Fibroblast of upper back skin (primary cell): ENCODE data around the gene PADI4.

Experiments
- DNase-seq: peaks from one replicate; pipeline ENCODE4 v3.0.0-alpha.2; 2013

The PADI4 gene, protein sequence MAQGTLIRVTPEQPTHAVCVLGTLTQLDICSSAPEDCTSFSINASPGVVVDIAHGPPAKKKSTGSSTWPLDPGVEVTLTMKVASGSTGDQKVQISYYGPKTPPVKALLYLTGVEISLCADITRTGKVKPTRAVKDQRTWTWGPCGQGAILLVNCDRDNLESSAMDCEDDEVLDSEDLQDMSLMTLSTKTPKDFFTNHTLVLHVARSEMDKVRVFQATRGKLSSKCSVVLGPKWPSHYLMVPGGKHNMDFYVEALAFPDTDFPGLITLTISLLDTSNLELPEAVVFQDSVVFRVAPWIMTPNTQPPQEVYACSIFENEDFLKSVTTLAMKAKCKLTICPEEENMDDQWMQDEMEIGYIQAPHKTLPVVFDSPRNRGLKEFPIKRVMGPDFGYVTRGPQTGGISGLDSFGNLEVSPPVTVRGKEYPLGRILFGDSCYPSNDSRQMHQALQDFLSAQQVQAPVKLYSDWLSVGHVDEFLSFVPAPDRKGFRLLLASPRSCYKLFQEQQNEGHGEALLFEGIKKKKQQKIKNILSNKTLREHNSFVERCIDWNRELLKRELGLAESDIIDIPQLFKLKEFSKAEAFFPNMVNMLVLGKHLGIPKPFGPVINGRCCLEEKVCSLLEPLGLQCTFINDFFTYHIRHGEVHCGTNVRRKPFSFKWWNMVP

DNA sequence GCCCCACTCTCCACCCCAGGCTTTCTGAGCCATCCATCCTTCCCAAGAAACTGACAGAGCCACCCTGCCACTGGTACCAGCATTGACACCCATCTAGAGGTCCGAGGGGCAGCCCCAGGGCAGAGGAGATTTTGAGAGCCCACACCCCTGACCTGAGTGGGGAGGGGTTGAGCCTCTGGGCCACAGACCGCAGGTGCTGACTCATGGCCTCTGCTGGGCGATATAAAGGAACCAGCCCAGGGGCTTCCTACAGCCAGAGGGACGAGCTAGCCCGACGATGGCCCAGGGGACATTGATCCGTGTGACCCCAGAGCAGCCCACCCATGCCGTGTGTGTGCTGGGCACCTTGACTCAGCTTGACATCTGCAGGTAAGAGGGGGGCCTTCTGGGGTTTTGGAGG, at the start of gene PADI4:
TSS of gene PADI4 (plus strand) at position 252 of the 400 bp plus-strand sequence. CDS start at position 278, 26 bp downstream.
- DNase-seq: no peak

DNA sequence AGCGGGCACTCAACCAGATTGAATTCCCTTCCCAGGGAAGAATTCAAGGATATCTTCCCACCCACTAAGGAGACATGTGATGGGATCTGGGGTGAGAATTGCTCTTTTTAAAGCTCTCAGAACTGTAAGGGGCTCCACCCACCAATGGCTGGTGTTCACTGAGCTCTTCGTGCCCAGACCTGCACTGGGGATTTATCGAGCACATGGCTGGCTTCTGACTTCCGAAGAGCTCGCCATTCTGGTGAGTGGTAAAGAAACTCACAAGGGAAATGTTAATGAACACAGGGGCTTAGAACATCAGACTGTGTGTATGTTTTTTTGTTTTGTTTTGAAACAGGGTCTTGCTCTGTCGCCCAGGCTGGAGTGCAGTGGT, 49.3 kb upstream of the PADI4 start:
- no peak for DNase-seq

DNA sequence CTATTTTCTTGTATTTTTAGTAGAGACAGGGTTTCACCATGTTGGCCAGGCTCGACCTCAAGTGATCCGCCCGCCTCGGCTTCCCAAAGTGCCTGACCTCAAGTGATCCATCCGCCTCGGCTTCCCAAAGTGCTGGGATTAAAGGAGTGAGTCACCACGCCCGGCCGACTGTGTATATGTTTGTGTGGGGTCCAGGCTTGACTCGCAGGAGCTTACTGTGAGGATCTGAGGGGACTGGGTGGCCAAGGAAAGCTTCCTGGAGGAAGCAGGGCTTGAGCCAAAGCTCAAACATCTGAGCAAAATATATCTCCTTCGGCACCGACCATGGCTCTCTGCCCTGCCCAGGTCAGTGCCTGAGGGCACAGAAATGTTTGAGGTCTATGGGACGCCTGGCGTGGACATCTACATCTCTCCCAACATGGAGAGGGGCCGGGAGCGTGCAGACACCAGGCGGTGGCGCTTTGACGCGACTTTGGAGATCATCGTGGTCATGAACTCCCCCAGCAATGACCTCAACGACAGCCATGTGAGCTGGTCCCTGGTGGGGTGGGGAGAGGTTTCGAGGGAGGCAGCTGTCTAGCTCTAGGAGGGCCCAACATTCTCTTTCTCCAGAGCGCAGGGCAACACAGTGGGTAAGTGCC, 48.6 kb upstream of the PADI4 start:
- DNase-seq: peak; percentile 59

DNA sequence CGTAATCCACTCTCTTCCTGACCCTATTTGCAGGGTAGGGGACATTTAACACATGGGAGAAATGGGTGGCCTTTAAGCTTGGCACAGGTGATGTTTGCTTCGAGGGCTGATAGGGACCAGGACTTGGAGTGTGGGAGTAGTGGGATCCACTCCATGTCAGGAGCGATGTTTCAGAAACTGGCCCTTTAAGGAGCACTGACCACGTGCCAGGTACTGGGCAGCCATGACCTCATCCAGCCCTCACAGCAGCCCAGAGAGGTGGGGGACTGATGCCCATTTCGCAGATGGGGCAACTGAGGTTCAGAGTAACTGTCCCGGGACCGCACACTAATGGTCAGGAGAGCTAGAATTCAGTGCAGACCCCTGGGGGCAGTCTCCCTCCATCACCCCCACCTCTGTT, 47.7 kb upstream of the PADI4 start:
- DNase-seq: no peak

DNA sequence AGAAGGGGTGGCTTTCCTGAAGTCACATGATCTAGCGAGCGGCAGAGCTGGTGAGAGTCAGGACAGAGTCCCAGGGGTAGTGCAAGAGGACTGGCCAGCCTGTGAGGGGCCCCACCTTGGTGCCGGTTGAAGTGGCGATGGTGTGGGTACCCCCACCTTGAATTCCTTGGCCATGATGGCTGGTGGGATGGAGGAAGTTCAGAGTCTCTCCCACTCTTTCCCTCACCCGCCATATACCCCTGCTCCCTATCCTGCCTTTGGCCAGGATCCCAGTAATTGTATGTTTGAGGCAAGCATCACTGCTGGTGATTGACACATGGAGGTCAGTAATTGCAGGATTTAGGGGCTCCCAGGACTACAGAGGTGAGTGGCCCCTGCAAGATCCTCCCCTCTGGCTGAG, 47.3 kb upstream of the PADI4 start:
- no peak for DNase-seq

DNA sequence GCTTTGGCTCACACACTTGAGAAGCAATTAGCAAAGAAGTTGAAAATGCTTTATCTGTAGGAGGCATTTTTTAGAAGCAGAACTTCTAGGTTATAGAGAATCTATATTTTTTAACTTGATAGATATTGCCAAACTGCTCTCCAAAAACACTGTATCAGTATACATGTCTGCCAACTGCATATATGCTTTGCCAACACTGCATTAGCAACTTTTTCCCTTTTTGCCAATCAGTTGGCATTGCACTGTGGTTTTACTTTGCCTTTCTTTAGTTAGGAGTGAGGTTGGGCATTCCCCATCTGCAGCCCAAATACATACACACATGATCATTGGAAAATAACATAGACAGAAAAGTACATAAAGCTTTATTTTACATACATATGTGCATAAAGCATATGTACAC, 44.1 kb upstream of the PADI4 start:
- DNase-seq: no peak

DNA sequence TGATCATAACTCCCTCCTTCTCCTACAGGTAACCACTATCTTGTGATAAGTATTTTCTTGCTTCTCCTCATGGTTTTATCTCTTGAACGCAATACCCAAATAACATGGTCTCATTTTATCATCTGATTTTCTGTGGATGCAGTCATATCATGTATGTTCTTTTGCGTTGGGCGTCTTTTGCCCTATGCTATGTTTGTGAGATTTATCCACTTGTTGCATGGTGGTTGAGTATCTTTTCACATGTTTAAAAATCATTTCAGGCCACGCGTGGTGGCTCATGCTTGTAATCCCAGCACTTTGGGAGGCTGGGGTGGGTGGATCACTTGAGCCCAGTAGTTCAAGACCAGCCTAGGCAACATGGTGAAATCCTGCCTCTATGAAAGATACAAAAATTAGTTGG, 43.5 kb upstream of the PADI4 start:
- no peak for DNase-seq

DNA sequence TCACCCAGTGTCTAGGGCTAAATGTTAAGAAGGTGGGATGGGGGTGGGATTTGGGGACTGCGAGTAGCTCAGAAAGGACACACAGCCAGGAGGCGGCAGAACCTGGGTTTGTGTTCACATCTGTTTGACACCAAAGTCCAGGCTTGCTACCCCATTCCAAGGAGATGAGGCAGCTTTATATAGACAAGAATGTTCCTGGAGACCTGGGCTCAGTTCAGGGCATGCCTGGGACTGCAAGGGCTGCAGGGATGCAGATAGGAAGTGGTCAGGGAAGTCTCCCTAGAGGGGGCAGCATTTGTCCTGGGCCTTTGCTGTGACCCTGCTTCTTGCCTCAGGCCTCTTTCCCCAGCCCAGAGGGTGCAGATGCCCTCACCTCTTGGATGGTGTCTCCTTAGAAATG, 42.8 kb upstream of the PADI4 start:
- DNase-seq: peak; percentile 14

DNA sequence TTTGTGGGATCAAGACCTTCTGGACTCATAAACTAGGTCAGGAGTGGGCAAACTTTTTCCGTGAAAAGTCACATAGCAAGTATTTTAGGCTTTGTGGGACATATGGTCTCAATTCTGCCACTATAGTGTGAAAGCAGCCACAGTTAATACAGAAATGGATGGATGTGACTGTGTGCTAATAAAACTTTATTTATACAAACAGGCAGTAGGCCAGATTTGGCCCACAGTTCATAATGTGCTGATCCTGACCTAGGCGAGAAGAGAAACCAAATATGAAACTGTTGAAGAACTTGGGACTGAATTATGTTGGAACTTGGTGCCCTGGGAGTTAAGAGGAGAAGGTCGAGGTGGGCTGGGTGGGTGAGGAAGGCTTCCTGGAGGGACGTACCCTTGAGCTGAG, 42.0 kb upstream of the PADI4 start:
- no peak for DNase-seq

DNA sequence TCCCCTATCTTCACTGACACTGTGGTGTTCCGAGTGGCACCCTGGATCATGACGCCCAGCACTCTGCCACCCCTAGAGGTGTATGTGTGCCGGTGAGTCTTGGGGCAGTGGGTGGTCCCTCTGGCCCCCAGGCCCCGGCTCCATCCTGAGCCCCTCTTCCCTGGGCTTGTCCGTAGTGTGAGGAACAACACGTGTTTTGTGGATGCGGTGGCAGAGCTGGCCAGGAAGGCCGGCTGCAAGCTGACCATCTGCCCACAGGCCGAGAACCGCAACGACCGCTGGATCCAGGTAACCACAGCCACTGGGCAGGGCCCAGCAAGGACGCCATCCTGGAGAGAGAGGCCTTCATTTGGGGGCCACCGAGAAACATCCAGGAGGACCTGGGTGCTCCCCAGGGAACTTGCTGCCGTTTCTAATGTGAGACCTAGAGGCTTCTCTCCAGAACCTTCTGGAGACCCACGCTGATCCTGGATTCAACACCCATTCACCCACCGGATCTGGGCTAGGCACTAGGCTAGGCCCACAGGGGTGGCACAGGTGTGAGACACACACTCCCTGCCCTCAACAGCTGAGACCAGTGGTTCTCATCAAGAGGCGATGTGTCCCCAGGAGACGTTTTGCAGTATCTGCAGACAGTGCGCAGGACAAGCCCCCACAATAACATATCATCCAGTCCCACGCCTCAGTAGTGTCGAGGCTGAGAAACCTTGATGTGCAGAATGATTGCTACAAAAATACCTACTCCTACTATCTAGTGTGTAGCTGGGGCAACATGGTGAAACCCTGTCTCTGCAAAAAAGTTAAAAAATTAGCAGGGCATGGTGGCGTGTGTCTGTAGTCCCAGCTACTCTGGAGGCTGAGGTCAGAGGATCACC, 36.9 kb upstream of the PADI4 start:
- DNase-seq: no peak

DNA sequence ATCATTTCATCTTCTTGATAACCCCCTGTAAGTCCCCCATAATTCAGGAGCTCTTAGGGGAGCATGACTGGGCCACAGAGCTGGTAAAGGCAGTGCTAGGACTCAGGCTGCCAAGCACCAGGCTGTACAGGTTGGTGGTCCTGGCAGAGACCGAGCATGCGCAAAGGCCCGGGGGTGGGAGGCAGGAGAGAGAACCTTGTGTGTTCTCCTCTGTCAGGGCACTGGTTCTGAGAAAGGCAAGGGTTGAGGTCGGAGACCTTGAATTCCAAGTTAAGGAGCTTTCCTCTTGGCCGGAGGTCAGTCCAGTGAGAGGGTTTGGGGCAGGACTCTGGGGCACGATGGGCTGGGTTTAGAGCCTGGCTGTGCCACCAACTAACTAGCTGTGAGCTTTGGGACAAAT, 35.9 kb upstream of the PADI4 start:
- no peak for DNase-seq

DNA sequence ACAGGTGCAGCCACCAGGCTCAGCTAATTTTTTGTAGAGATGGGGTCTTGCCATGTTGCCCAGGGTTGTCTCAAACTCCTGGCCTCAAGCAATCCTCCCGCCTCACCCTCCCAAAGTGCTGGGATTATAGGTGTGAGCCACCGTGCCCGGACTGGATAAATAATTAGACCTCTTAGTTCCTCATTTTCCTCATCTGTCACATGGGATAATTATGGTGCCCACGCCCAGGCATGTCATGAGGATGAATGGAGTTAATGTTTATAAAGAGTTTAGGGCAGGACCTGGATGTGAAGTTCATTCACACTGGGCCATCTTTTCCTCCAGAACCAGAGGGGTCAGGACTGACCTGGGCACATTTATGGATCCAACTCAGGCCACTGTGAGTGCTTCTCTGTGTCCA, 35.4 kb upstream of the PADI4 start:
- DNase-seq: no peak

DNA sequence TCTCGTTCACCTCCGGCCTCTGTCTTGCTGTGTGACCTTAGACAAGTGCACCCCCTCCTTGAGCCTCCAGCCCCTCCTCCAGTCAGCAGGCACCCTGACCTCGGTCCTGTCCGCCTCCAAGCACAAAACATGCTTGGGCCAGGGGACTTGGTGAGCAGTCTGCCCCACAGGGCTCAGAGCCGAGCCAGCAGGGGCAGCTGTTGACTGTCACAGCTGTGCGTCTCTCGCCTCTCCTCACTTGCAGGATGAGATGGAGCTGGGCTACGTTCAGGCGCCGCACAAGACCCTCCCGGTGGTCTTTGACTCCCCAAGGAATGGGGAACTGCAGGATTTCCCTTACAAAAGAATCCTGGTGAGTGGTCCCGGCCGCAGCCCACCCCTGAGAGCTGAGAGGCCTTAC, 34.9 kb upstream of the PADI4 start:
- DNase-seq: no peak

DNA sequence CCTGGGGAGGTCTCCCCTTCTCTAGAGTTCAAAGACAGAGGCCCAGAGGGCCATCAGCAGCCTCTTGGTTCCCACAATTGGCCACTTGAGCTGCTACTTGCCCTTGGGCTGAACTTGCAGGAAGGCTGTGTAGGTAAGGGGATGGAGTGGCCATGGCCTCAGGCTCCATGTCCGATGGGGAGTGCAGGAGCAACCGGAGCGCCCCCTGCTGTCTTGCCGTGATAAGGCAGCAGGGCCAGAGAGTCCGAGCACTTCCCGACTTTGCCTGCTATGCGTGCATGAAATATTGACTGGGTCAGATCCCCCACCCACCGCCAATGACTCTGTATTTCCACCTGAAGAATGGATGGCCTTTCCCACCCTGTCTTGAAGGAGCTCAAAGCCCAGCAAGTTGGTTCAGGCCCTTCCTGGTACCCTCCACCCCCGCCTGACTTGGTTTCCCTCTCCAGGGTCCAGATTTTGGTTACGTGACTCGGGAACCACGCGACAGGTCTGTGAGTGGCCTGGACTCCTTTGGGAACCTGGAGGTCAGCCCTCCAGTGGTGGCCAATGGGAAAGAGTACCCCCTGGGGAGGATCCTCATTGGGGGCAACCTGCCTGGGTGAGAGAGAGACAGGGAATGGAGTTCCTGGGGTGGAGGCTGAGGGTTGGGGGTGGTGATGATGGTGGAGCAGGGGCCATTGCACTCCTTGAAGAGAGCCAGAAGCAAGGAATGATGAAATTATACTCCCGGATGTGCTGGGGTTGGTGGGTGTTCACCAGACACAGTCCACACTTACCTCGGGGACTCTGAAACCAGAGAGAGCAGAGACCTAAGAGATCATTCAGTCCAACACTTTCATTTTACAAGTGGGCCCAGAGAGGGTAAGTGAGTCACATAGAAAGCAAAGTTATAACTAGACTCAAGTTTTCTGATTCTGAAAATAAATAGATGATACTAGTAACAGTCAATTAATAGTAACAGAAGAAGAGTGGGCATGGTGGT, 33.5 kb upstream of the PADI4 start:
- peak; percentile 53 for DNase-seq

DNA sequence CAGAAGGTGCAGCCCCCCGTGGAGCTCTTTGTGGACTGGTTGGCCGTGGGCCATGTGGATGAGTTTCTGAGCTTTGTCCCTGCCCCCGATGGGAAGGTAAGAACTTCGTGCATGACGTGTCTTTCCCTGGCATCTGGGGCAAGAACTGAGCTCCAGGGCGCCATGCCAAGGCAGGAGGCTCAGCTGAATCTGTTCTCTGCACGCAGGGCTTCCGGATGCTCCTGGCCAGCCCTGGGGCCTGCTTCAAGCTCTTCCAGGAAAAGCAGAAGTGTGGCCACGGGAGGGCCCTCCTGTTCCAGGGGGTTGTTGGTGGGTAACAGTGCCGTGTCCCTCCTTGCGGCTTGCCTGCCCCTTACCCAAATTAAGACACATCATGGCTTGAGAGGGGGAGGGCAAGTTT, 31.4 kb upstream of the PADI4 start:
- DNase-seq: peak; percentile 49

DNA sequence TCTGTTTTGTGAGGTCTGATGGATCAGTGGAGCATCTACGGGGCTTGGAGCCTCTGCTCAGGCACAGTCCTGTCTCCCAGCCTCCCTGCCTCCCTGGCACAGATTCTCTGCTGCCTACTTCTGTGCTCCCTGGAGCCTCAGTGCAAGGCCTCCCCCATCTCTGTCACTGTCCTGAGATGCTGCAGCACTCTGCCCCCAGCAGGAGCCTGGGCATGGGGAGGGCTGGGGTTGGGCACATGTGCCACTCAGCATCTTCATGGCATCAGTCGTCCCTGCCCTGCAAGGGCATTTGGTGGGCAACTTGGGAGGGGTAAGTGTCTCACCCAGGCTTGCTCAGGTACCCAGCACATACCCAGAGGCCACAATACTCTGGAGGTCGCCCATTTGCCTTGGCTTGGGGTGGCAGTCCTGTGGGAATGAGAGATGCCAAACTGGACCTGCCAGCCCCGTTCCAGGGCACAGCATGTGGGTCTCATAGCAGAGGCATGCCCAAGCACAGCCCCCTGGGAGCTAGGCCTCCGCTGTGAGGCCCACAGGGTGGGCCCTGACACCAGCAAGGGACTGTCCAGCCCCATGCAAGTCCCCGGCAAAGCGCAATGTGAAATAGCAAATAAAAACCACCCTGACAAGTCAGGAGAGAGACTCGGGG, 30.4 kb upstream of the PADI4 start:
- DNase-seq: no peak

DNA sequence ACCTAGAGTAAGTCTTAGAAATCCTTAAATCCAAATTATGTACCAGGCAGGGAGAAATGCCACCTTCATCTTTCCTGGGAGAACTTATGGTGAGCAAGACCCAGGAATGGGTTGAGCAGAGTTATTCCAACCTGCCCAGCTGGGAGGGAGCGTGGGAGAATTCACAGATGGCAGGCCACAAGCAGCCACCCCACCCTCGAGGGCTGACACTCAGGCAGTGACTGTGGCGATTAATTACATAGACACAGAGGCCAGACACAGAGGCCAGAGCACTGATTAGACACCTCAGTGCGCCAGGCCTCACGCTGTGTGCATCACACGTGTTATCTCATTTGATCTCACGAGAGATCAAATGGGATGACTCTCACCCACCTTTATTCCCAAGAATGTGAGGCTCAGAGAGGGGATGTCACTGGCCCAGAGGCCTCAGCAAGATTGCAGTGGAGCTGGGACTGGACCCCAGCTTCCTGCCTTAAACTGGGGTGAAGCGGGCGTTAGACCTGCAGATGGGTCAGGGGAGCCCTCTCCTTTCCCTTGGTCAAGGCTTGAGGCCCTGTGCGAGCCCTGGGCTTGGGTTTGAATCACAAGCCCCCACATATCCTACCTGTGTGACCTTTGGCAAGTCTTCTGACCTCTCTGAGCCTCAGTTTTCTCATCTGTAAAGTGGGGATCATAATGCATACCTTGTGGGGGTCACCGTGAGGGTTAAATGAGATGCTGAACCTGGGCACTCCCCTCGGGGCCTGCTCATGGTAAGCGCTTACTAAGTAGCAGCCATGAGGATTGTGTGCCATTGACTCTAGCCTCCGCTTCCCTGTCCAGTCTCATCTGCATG, 28.8 kb upstream of the PADI4 start:
- DNase-seq: no peak

DNA sequence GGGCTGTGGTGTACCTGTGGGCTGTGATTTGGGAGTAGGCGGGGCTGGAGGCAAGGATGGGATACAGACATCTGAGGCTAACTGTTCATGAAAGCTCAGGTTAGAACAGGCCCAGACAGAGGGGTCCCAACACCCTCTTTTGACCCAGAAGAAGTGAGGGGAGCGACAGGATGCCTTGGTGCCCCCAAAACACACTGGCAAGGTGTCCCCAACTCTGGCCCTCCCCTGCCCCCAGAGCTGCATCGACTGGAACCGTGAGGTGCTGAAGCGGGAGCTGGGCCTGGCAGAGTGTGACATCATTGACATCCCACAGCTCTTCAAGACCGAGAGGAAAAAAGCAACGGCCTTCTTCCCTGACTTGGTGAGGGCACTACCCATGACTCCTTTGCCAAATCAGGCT, 27.6 kb upstream of the PADI4 start:
- no peak for DNase-seq

DNA sequence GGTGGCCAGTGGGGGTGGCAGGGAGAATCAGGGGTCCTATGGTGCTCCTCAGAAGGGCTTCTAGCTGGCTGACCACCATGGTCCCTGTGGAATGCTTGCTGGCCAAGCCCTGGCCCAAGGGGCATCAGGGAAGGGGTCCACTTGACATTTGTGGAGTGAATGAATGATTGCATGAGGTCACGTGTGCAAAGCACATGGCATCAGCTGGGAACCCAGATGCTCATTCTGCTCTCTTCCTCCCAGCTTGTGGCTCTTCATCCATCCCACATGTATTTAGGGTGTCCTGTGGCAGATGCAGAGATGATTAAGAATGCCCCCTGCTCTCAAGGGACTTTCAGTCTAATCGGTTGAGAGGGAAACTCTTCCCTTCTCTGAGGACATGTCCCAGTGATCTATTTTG, 27.1 kb upstream of the PADI4 start:
- DNase-seq: no peak

DNA sequence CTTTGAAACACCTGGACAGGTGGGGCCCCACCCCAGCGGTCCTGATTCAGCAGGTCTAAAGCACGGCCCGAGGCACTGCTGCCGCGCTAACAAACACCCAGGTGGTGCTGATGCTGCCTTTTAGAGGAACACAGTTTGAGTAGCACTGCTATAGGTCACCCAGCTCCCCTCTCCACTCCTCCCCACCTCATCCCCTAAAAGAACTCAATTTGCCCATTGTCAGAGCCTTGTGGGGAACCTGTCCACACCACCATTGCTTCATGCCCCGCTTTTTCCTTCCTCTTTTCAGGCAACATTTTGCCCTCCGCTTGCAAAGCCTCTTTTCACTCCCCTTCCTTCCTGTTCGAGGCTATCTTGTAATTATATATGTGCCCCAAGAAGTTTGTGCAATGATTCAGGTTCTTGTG, 26.2 kb upstream of the PADI4 start:
- DNase-seq: no peak
